Omental fat pad (tissue), 4 donors: ENCODE data around the gene HMGB2. TPM values are rescaled to one million over a fixed set of nuclear protein-coding genes. Genes with fewer than 3 reads are reported as not detected.

Experiments
- ATAC-seq: fragments of 150-250 bp; one replicate; pipeline ENCODE4 v1.9.1; 2016; ENCODE audit warnings: mild to moderate bottlenecking, moderate library complexity; ENCODE audit not compliant: low FRiP score
- DNase-seq: peaks from one replicate; pipeline ENCODE4 v3.0.0-alpha.2; 2019; ENCODE audit warnings: low spot score
- CTCF ChIP-seq, 3 donors: fragments of 450-650 bp; IDR thresholded peaks; one replicate each; pipeline ENCODE4 v1.5.1; 2016 to 2017; ENCODE audit warnings: antibody characterized with exemption in 3 of 3, mild to moderate bottlenecking in 3 of 3, moderate library complexity in 2 of 3
- total RNA-seq, 4 donors: library from RNA; depleted of rRNA; stranded (reverse); fragments of >200 nt; gene quantifications; one replicate each; pipeline ENCODE4 v1.1.0, GENCODE V29; 2016

The HMGB2 gene
- total RNA-seq, 4 donors from 2014 or later = 32.5 to 109 (median 51.7) TPM

- ATAC-seq (no peak), DNase-seq (no peak)
- no peak for TF ChIP-seq CTCF (IDR thresholded peaks at IDR 0.05)
Observed at GRCh38 chr4:173362666-173363065, 28.5 kb upstream of the HMGB2 start.

- ATAC-seq (no peak), DNase-seq (no peak)
- TF ChIP-seq CTCF (IDR thresholded peaks at IDR 0.05) = no peak
Observed at GRCh38 chr4:173360587-173361221, 26.5 kb upstream of the HMGB2 start.

DNA sequence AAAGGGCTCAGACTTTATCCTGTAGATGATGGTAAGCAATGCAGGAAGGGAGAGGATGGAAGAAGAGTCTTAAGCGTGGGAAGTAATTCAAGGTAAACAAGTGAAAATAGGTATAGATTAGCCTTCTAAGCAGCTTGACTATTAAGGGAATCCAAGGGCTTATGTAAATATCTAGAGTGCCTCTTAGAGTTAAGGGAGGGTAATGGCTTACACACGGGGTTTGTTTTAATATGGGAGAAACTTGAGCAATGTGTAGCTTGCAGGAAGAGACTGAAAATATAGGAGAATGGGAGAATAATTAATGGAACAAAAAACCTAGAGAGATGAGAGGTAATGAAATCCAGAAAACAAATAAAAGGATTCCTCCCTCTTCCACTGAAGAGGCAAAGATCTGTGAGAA is 23.8 kb upstream of the HMGB2 start:
- ATAC-seq (no peak), DNase-seq (no peak)

DNA sequence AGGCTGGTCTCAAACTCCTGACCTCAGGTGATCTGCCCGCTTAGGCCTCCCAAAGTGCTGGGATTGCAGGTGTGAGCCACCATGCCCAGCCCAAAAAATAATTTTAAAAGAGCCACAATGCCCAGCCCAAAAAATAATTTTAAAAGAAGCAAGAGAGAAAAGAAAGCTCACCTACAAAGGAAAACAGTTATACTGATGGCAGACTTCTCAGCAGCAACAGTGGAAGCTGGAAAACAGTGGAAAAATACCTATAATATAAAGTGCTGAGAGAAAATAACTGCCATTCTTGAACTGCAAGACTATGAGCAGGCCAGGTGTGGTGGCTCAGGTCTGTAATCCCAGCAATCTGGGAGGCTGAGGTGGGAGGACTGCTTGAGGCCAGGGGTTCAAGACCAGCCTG is 13.3 kb upstream of the HMGB2 start:
- ATAC-seq (no peak), DNase-seq (no peak)
- no peak for TF ChIP-seq CTCF (IDR thresholded peaks at IDR 0.05)

More for the DNA sequence above, 23.8 kb upstream of the HMGB2 start:
- TF ChIP-seq CTCF (IDR thresholded peaks at IDR 0.05) = no peak

- no peak for ATAC-seq
- no peak for TF ChIP-seq CTCF (IDR thresholded peaks at IDR 0.05)
- no peak for DNase-seq
Observed at GRCh38 chr4:173346074-173346473, 11.9 kb upstream of the HMGB2 start.

- DNase-seq (no peak), ATAC-seq (no peak)
- TF ChIP-seq CTCF (IDR thresholded peaks at IDR 0.05) = no peak
Observed at GRCh38 chr4:173345648-173346047, 11.5 kb upstream of the HMGB2 start.

DNA sequence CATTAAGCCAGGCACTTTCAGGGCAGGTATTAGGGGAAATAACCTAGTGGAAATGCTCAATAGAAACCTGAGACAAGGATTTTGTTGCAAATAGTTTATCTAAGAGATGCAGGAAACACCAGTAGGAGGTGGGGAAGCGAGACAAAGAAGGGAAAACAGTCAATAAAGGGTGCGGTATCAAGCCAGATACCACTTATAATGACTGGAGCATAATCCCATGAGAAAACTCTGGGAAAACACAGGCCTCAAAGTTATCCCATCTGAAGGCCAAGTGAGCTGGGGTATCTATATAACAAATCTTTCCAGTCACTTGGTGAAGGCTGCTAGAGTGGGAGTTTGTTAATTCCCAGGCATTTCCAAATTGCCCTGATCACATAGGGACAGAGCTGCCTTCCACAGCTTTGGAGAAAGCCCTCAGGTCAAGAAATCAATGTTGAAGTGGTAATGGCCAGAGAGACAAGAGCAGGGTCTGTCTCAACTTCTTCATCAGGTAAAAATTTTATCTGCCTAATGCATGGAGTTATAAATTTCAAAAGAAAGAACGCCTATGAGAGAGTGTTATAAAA is 9.8 kb upstream of the HMGB2 start:
- no peak for TF ChIP-seq CTCF (IDR thresholded peaks at IDR 0.05)
- ATAC-seq (no peak), DNase-seq (no peak)
